ENCODE results near the gene PIK3C2B.
A peak's percentile ranks its signal among the peaks of the same experiment; 100 is the strongest.
"Not testable (repeated sequence)": the region's sequence is repeated elsewhere in the genome, so short reads cannot be mapped to it uniquely, and the experiment has no call there.

The PIK3C2B gene

GRCh38 chr1:204494281-204495077 lies at the start of gene PIK3C2B:
Gene PIK3C2B (minus strand): TSS chr1:204494805. CDS start chr1:204469802, 25,003 bp downstream.
- DNase-seq, result peak; percentile 47

GRCh38 chr1:204544321-204544720 lies 49.7 kb upstream of the PIK3C2B start:
- no peak for DNase-seq

GRCh38 chr1:204541626-204542025 lies 47.0 kb upstream of the PIK3C2B start:
- no peak for DNase-seq

- no peak for DNase-seq
Measured at GRCh38 chr1:204532832-204533231, 38.2 kb upstream of the PIK3C2B start.

- DNase-seq, result no peak
Measured at GRCh38 chr1:204530932-204531331, 36.3 kb upstream of the PIK3C2B start.

- no peak for DNase-seq
Measured at GRCh38 chr1:204529371-204529895, 34.8 kb upstream of the PIK3C2B start.

- DNase-seq, result no peak
Measured at GRCh38 chr1:204528677-204529076, 34.1 kb upstream of the PIK3C2B start.

- DNase-seq, result no peak
Measured at GRCh38 chr1:204528241-204528640, 33.6 kb upstream of the PIK3C2B start.

GRCh38 chr1:204524986-204525385 lies 30.4 kb upstream of the PIK3C2B start:
- DNase-seq, result no peak

GRCh38 chr1:204523605-204524215 lies 29.1 kb upstream of the PIK3C2B start:
- no peak for DNase-seq

- not testable (repeated sequence) for DNase-seq
Measured at GRCh38 chr1:204521941-204522521, 27.4 kb upstream of the PIK3C2B start.

- no peak for DNase-seq
Measured at GRCh38 chr1:204520834-204521709, 26.5 kb upstream of the PIK3C2B start.

GRCh38 chr1:204517382-204517781 lies 22.8 kb upstream of the PIK3C2B start:
- not testable (repeated sequence) for DNase-seq

GRCh38 chr1:204516180-204516879 lies 21.7 kb upstream of the PIK3C2B start, which contains the start of gene MDM4:
Gene MDM4 (plus strand): TSS chr1:204516406. CDS start chr1:204525519, 9,113 bp downstream.
- DNase-seq, result peak; percentile 79

GRCh38 chr1:204514828-204515227 lies 20.2 kb upstream of the PIK3C2B start:
- DNase-seq, result no peak

GRCh38 chr1:204513117-204513716 lies 18.6 kb upstream of the PIK3C2B start:
- no peak for DNase-seq

GRCh38 chr1:204511366-204511765 lies 16.8 kb upstream of the PIK3C2B start:
- no peak for DNase-seq

- DNase-seq, result no peak
Measured at GRCh38 chr1:204509186-204509635, 14.6 kb upstream of the PIK3C2B start.

GRCh38 chr1:204507317-204508105 lies 12.9 kb upstream of the PIK3C2B start:
- no peak for DNase-seq

- peak; percentile 67 for DNase-seq
Measured at GRCh38 chr1:204506969-204507316, 12.3 kb upstream of the PIK3C2B start.

Data from GOT3 (cell line).